ENCODE measurements around the gene MST1.

Gene MST1

DNA sequence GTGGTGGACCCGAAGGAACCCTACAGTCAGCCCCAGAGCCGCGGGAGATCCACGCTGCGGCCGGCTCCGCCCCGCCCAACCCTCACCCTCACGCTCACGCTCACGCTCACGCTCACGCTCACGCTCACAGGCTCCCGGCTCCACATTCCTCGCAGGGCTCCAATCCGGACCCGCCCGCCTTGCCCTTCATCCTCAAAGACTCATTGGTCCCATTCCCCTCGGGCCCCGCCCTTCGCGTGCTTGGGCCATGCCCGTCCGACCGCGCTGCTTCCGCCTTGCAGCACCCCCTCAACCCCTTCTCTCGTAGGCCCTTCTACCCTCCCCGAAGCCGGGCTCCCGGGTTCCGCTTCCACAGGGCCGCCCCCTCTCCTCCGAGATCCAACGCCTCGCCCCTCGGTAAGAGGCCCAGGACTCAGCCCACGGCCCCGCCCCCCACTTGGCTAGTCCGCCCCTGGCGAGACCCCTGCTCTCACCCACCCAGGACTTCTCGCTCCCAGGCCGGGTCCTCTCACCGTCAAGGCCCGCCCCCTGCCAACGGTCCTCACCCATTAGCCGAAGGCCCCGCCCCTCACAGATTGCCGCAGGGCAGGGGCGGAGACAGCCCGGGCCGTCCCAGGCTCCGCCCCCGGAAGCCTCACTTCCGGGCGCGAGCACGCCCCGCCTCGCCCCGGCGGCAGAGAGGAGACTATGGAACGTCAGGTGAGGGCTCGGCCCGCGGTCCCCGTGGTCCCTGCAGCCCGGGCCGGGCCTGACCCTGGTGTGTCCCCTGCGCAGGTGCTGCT, 15.4 kb downstream of the MST1 start, which contains the start of gene APEH:
TSS of gene APEH (plus strand) at position 637 of the 782 bp plus-strand sequence. CDS start at position 688, 51 bp downstream.
- DNase-seq: no peak

DNA sequence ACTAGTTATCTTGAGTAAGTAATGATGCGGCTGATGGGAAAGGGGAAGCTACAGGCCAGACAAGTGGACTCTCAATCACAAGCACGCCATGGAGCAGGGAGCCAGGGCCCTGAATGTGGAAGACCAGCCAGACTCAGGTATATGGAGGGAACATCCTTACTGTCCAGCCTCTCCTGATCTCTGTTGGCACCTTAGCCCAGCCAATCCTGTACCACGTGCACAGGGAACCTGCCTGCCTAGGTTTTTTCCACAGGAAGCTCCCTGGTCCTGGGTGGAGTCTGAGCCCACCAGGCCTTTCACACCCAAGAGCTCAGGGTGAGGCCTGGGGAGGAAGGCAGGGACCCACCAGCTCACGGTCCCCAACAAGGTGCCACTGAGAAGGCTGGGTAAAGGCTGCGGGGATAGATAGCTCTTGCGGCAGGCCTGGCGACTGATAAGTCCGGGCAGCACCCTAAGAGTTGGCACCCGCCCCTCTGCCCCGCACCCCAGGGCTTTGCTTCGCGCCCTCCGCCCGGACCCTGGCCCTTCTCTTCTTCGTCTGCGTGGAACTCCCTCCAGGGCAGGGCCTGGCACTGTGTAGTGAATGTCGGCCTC, 16.1 kb downstream of the MST1 start:
- no peak for DNase-seq

DNA sequence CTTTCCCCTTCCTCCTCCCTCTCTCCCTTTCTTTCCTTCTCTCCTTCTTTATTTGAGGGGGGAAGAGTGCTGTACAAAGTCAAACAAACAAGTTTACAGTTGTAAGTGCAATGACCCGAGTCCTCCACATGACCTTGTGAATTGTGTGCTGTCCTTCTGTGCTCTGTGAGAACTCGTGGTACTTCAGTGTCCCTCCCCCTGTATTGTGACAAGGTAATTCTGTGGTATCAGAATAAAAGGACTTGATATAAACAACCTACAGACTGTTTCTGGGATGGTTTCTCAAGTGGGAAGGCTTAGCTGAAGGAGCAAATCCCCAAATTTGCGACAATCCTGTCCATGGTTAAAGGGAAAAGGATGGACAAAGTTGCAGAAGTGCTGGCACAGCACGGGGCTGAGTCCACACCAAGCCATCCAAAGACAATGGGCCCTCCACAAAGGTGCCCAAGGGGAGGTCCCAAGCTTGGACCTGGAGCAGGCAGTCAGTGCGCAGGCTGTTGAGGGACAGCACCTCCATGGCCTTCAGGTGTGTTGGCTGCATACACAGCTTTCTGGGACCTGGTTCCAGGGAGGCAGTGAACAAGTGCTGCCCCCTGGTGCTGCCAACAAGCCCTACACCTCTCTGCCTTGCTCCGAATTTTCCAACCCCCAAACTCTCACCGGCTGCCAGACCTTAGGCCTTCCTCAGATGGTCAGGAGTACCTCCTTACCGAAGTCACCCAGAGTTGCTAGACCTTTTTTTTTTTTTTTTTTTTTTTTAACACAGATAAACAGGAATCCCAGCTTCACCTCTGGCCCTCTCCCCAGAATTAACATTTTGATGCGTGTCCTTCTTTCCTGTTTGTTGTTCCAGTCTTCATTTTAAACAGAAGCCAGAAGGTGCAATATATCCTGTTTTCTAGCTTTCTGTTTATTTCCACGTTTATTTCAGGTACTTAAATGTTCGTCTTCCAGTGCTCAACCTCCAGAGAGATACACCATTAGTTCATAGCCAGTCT, 17.7 kb downstream of the MST1 start:
- no peak for DNase-seq

DNA sequence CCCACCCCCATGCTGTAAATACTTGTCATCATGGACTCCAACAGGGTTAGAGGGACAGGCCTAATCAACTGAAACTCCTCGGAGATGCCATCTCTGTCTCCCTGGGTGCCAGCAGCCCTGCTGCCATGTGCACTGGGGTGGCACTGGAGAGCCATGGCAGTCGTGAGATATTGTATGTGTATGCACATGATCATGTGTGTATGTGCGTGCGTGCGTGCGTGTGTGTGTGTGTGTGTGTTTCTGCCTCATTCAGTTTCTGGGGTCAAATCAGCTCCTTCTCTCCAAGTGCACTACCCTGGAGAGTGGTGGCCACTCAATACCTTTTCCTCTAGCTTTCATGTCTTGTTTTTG, 18.4 kb downstream of the MST1 start:
- DNase-seq: no peak

DNA sequence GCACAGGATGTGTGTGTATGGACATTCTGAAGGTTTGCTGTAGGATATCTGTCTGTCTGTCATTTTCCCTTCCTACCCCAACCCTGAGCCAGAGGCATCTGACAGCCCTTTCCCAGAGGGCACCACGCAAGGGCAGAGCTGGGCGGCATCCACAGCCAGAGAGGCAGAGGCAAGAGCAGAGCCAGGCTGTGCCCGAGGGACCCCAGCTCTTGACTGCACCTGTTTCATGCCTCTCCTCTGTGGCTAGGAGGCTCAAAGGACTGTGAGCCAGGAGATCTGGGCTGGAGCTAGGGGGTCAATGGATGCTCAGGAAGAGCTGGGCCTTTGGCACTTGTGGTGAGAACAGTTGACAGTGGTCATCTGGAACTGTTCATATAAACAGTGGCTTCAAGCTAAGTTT, 19.9 kb downstream of the MST1 start:
- DNase-seq: no peak

DNA sequence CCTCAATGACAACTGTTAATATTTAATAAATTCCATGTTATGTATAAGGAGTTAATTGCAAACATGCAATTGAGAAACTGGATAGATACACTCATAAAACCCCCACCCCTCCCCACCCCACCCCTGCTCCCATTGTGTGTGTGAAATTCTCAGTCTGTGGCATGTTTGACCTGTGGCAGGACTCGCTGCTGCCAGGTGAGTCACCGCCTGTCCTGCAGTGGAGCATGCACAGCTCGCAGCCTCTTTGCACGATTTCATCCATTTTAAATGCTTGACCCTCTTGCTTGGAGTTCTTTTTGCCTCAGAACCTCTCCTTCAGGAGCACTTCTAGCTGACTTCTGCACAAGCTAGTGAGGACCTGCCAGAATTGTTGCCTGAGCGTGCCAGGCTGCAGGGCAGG, 20.4 kb downstream of the MST1 start:
- DNase-seq: no peak

- DNase-seq: no peak
These were observed 20.9 kb downstream of the MST1 start for GRCh38 chr3:49668414-49668797.

DNA sequence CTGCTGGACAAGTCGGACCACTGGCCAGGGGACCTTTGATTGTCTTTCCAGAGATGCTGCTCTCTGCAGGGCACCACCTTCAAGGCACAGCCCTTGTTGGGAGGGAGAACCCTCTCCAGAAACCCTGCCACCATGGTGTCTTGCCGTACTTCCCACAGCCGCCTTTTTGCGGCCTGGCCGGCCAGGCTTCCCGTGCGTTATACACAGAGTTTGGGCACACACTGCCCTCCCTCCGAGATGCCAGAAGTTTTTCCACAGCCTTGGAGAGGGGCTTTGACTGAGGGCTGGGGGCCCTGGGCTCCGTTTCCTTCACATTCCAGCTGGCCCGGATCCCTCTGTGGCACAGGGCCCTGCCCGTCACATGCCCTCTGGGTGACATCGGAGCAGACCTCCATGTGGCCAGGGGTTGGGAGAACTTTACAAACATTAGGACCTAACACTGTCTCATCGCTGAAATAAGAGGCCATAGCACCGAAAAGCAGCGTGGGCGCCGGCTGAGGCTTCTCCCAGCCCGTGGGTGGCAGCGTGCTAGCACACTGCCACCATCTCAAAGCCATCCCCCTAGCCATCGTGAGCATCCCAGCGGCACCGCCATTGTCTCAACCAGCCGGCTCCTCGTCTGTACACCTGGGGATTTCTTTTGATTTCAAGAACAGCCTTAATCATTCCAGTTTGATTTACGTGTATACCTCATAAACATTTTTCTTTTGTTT, 21.4 kb downstream of the MST1 start:
- no peak for DNase-seq

DNA sequence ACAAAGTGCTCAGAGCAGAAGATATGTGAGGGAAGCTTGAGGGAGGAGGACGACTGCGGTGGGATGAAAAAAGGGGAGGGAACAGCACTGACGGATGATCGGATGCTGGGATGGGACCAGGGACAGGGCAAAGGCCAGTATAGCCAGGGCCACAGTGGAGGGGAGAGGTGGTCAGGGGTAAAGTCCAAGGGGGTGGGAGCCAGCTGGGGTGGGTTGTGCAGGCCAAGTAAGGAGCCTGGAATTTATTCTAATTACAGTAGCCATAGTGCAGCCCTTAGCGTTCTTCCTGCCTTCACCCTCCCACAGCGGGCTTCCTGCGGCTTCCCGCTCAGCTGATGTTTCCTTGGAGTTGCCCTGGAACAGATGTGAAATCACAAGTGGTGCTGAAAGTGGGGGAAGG, 22.7 kb downstream of the MST1 start:
- DNase-seq: no peak

DNA sequence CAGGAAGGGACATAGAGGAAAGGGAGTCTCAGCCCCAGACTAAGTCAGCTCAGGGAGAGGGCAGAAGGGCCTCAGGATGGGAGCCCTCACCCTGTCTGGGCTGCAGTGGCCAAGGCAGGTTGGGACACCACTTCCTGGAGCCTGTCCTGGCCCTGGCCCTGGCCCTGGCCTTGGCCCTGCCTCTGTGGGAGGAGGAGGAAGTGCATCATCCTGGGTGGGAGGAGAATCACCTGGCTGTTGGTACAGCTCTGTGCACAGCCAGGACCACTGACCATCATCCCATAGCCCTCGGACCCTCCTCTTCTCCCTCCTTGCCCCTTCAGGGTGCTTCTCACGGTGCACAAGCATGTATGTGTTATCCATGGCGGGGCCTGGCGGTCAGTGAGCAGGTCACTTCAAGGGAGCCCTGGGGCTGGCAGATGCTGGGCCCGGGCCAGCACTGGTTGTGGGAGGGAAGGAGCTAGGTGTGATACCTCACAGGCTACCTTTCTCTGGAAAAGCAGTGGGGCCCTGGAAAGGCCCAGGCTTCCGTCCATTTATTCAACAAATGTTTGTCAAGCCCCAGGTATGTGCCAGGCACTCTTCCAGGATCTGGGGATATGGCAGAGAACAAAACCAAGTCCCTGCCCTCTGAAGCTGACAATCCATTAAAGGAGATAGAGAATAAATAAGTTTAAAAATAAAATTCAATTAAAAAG, 23.3 kb downstream of the MST1 start:
- no peak for DNase-seq

GRCh38 chr3:49664300-49664699, 25.0 kb downstream of the MST1 start:
- no peak for DNase-seq

- DNase-seq: no peak
These were observed 25.4 kb downstream of the MST1 start for GRCh38 chr3:49663831-49664230.

DNA sequence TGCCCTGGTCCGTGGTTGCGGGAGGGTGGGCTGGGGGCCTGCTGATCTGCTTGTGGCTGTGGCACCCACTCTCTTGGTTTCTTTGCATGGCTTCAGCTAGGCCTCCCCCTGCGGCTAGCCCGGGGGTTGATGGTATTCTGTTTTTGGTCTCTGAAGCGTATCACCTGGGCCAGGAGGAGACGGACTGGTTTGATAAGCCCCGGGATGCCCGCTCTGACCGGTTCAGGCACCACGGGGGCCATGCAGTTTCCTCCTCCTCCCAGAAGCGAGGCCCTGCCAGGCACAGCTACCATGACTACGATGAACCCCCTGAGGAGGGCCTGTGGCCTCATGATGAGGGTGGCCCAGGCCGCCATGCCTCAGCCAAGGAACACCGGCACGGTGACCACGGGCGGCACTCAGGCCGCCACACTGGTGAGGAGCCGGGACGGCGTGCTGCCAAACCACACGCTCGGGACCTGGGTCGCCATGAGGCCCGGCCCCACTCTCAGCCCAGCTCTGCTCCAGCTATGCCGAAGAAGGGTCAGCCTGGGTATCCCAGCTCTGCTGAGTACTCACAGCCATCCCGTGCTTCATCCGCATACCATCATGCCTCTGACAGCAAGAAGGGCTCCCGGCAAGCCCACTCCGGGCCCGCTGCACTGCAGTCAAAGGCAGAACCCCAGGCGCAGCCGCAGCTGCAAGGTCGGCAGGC, 26.4 kb downstream of the MST1 start:
- DNase-seq: no peak

DNA sequence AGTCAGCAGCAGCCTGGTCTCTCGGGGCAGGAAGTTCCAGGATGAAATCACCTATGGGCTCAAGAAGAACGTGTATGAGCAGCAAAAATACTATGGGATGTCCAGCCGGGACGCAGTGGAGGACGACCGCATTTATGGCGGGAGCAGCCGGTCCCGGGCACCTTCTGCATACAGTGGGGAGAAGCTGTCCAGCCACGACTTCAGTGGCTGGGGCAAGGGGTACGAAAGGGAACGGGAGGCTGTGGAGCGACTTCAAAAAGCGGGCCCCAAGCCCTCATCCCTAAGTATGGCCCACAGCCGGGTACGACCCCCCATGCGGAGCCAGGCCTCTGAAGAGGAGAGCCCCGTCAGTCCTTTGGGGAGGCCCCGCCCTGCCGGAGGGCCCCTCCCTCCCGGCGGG, 27.3 kb downstream of the MST1 start:
- no peak for DNase-seq

GRCh38 chr3:49661281-49661680, 28.0 kb downstream of the MST1 start:
- no peak for DNase-seq

DNA sequence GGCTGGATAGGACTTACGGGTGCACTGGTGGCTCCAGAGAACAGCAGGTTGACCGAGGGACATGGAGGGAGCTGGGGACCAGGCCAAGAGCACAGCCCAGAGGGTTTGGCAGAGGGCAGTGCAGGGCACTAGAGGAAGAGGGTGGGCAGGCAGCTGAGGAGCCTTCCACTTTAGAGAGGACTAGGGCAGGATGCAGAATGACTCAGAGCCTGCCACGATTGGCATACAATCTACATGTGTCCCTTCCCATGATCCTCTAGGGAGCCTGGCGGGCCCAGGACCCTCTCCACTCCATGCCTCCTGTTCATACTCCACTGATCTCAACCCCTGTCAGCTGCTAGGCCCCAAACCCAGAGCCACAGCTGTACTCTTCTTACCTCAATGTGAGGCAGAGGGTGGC, 29.5 kb downstream of the MST1 start:
- no peak for DNase-seq

DNA sequence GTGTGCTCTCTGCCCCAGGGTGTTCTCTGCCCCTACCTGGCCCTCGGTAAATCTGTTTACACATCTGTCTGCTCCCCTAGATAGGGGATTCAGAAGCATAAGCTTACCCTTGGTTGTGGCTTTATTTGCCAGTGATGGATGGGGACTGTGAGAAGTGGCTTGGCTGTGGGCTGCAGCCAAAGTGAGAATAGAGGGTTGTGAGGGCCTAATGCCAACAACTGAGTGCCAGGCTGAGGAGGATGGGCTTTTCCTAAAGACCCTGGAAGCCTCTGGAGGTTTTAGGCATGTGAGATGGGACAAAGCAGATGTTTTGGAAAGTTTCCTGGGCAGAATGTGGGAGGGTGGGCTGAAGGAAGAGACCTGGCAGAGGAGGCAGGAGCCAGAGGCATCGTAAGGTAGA, 30.6 kb downstream of the MST1 start:
- DNase-seq: no peak

GRCh38 chr3:49657208-49657915, 31.9 kb downstream of the MST1 start:
- DNase-seq: no peak

DNA sequence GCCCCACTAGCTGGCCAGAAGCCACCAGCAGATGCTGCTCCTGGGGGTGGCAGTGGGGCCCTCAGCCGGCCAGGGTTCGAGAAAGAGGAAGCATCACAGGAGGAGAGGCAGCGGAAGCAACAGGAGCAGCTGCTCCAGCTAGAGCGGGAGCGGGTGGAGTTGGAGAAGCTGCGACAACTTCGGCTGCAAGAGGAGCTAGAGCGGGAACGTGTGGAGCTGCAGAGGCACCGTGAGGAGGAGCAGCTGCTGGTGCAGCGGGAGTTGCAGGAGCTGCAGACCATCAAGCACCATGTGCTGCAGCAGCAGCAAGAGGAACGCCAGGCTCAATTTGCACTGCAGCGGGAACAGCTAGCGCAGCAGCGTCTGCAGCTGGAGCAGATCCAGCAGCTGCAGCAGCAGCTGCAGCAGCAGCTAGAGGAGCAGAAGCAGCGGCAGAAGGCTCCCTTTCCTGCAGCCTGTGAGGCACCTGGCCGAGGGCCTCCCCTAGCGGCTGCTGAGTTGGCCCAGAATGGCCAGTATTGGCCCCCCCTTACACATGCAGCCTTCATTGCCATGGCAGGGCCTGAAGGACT, 32.6 kb downstream of the MST1 start:
- no peak for DNase-seq

- DNase-seq: no peak
These were observed 33.5 kb downstream of the MST1 start for GRCh38 chr3:49655731-49656285.

Data from NCI-H1048 (cell line).